ENCODE measurements around the gene DCHS1.

DNA sequence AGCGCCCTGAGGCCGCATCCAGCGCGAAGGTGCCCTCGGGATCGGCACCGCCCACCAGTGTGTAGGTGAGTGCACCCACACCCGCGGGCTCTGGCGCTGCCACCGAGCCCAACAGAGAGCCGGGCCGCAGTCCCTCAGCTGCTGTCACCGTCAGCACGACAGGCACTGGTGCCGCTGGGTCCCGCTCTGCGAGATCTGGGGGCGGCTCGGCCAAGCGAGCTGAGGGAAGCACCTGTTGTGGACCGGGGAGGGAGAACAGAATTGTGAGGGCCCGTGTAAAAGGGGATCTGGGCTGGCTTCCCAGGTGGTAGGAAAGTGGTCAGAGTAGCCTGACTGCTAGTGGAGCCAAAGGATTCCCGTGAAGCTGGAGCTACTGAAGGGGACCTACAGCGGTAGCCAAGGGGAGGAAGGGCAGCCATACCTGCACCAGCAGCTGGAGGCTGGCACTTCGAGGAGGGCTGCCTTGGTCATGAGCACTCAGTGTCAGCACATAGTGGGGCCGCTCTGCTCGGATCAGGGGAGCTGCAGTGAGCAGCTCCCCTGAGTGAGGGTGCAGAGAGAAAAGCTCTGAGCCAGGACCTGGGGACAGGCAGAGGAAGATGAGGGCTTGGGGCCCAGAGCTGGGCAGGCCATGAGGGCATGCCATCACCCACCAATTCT, 24.8 kb downstream of the DCHS1 start:
- no peak for TF ChIP-seq POLR2AphosphoS5 (IDR thresholded peaks at IDR 0.05)
- TF ChIP-seq, protein P1, sequence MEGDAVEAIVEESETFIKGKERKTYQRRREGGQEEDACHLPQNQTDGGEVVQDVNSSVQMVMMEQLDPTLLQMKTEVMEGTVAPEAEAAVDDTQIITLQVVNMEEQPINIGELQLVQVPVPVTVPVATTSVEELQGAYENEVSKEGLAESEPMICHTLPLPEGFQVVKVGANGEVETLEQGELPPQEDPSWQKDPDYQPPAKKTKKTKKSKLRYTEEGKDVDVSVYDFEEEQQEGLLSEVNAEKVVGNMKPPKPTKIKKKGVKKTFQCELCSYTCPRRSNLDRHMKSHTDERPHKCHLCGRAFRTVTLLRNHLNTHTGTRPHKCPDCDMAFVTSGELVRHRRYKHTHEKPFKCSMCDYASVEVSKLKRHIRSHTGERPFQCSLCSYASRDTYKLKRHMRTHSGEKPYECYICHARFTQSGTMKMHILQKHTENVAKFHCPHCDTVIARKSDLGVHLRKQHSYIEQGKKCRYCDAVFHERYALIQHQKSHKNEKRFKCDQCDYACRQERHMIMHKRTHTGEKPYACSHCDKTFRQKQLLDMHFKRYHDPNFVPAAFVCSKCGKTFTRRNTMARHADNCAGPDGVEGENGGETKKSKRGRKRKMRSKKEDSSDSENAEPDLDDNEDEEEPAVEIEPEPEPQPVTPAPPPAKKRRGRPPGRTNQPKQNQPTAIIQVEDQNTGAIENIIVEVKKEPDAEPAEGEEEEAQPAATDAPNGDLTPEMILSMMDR (IDR thresholded peaks at IDR 0.05) = no peak

All from upper lobe of left lung (tissue), 4 donors.